HAP-1 (cell line): ENCODE measurements around the gene ZNF677.
"Not testable (repeated sequence)": the region's sequence is repeated elsewhere in the genome, so short reads cannot be mapped to it uniquely, and the experiment has no call there.

Experiments used
- DNase-seq, 2 experiments: peaks; one replicate each; pipeline ENCODE4 v3.0.0-alpha.2; 2016 to 2020; ENCODE audit warnings: low spot score in 2 of 2
- H3K27me3 ChIP-seq: fragments of 250-450 bp; sonication (Bioruptor Pico); 2 replicates; pipeline ENCODE4 v1.5.1; 2020; ENCODE audit warnings: low read depth, mild to moderate bottlenecking, moderate library complexity
- H3K36me3 ChIP-seq: fragments of 250-450 bp; sonication (Bioruptor Pico); replicated peaks from 2 replicates; pipeline ENCODE4 v1.5.1; 2020; ENCODE audit warnings: mild to moderate bottlenecking
- H3K4me1 ChIP-seq: fragments of 250-450 bp; sonication (Bioruptor Pico); 2 replicates; pipeline ENCODE4 v1.5.1; 2020; ENCODE audit warnings: mild to moderate bottlenecking
- H3K4me3 ChIP-seq: fragments of 250-450 bp; sonication (Bioruptor Pico); 2 replicates; pipeline ENCODE4 v1.5.1; 2020; ENCODE audit warnings: mild to moderate bottlenecking, moderate library complexity
- H3K9me3 ChIP-seq: fragments of 250-450 bp; sonication (Bioruptor Pico); 2 replicates; pipeline ENCODE4 v1.5.1; 2020; ENCODE audit warnings: mild to moderate bottlenecking, moderate library complexity
- in situ Hi-C: fragments of 300-500 bp; cut with MboI; formaldehyde crosslinking; loops from 3 replicates; pipeline ENCODE4 v1.14.3; 2020; ENCODE audit warnings: low sequenced_read_pairs, inconsistent platforms, mixed read lengths

Gene ZNF677

GRCh38 chr19:53254411-53255341 is at the start of gene ZNF677:
ZNF677 (minus strand) TSS chr19:53254873; CDS start chr19:53251550, 3,323 bp downstream.
- H3K4me3 ChIP-seq, result no peak within 1 kb of the TSS
- in situ Hi-C loops, result no loop called here
- H3K36me3 ChIP-seq, result no peaks in the 10 kb centered on the region
- H3K9me3 ChIP-seq, result 0 out of 2 replicates have a peak, but pooled peaks cover 2% of the 10 kb centered on the region
- no peaks in the 10 kb centered on the region for H3K27me3 ChIP-seq
- no peak for DNase-seq
- no peaks in the 10 kb centered on the region for H3K4me1 ChIP-seq

- H3K27me3 ChIP-seq, H3K9me3 ChIP-seq, H3K4me1 ChIP-seq, DNase-seq, H3K4me3 ChIP-seq, H3K36me3 ChIP-seq, in situ Hi-C loops: not testable (repeated sequence)
Observed at GRCh38 chr19:53301341-53301740, 46.7 kb upstream of the ZNF677 start.

- Histone ChIP-seq H3K27me3 (no peaks in the 10 kb centered on the region), H3K36me3 (no peaks in the 10 kb centered on the region), H3K9me3 (no peaks in the 10 kb centered on the region; the same call in none of the 2 replicates), H3K4me1 (no peaks in the 10 kb centered on the region), H3K4me3 (no peak overlapping the region)
- in situ Hi-C loops, result no loop called here
- DNase-seq, result no peak
Observed at GRCh38 chr19:53294786-53295441, 40.2 kb upstream of the ZNF677 start.

- Histone ChIP-seq H3K4me1 (no peaks in the 10 kb centered on the region), H3K9me3 (no peaks in the 10 kb centered on the region; the same call in none of the 2 replicates), H3K27me3 (no peaks in the 10 kb centered on the region), H3K36me3 (no peaks in the 10 kb centered on the region), H3K4me3 (no peak overlapping the region)
- in situ Hi-C loops, result no loop called here
- no peak for DNase-seq
Observed at GRCh38 chr19:53290758-53291549, 36.3 kb upstream of the ZNF677 start.

GRCh38 chr19:53285087-53285486 is 30.4 kb upstream of the ZNF677 start:
- no peaks in the 10 kb centered on the region; the same call in 1 of the 2 replicates for H3K9me3 ChIP-seq

GRCh38 chr19:53281947-53282346 is 27.3 kb upstream of the ZNF677 start:
- H3K27me3 ChIP-seq, H3K36me3 ChIP-seq, in situ Hi-C loops, H3K4me1 ChIP-seq, H3K9me3 ChIP-seq, H3K4me3 ChIP-seq: not testable (repeated sequence)
- peak in 1 of 2 experiments; percentile 12 for DNase-seq

More at GRCh38 chr19:53285087-53285486, 30.4 kb upstream of the ZNF677 start:
- DNase-seq, result no peak
- Histone ChIP-seq H3K27me3 (no peaks in the 10 kb centered on the region), H3K36me3 (no peaks in the 10 kb centered on the region), H3K4me3 (no peak overlapping the region), H3K4me1 (no peaks in the 10 kb centered on the region)
- in situ Hi-C loops, result no loop called here

- Histone ChIP-seq H3K4me1 (no peaks in the 10 kb centered on the region), H3K27me3 (no peaks in the 10 kb centered on the region), H3K4me3 (no peak overlapping the region), H3K9me3 (no peaks in the 10 kb centered on the region), H3K36me3 (no peaks in the 10 kb centered on the region)
- in situ Hi-C loops, result no loop called here
- DNase-seq, result no peak
Observed at GRCh38 chr19:53275480-53275879, 20.8 kb upstream of the ZNF677 start.

- no peaks in the 10 kb centered on the region for H3K27me3 ChIP-seq
- H3K36me3 ChIP-seq, result no peaks in the 10 kb centered on the region
- in situ Hi-C loops, result no loop called here
- H3K4me3 ChIP-seq, result no peak overlapping the region
- no peaks in the 10 kb centered on the region for H3K4me1 ChIP-seq
- H3K9me3 ChIP-seq, result no peaks in the 10 kb centered on the region
- no peak for DNase-seq
Observed at GRCh38 chr19:53272044-53272443, 17.4 kb upstream of the ZNF677 start.

- H3K36me3 ChIP-seq, DNase-seq, H3K27me3 ChIP-seq, H3K4me1 ChIP-seq, H3K4me3 ChIP-seq, H3K9me3 ChIP-seq, in situ Hi-C loops: not testable (repeated sequence)
Observed at GRCh38 chr19:53269861-53270260, 15.2 kb upstream of the ZNF677 start.

- in situ Hi-C loops, H3K4me3 ChIP-seq, H3K4me1 ChIP-seq, H3K36me3 ChIP-seq, H3K27me3 ChIP-seq, H3K9me3 ChIP-seq, DNase-seq: not testable (repeated sequence)
Observed at GRCh38 chr19:53267623-53268022, 12.9 kb upstream of the ZNF677 start, which contains the start of gene VN1R4. VN1R4 (minus strand) TSS chr19:53267723; CDS start chr19:53267665, 58 bp downstream.

- H3K36me3 ChIP-seq, H3K4me1 ChIP-seq, H3K27me3 ChIP-seq, in situ Hi-C loops, DNase-seq, H3K4me3 ChIP-seq, H3K9me3 ChIP-seq: not testable (repeated sequence)
Observed at GRCh38 chr19:53257715-53258342, 3.2 kb upstream of the ZNF677 start, which contains the start of gene VN1R2. VN1R2 (plus strand) TSS chr19:53258292; CDS start chr19:53258376, 84 bp downstream.

- Histone ChIP-seq H3K27me3 (no peaks in the 10 kb centered on the region), H3K4me1 (no peaks in the 10 kb centered on the region), H3K9me3 (0 out of 2 replicates have a peak, but pooled peaks cover 2% of the 10 kb centered on the region), H3K36me3 (no peaks in the 10 kb centered on the region), H3K4me3 (no peak overlapping the region)
- DNase-seq, result no peak
- in situ Hi-C loops, result no loop called here
Observed at GRCh38 chr19:53246498-53246897, 8.2 kb downstream of the ZNF677 start.
